Osteocyte (in vitro differentiated cells): Measurements from ENCODE around the gene KCTD20. TPM values are rescaled to one million over a fixed set of nuclear protein-coding genes. Genes with fewer than 3 reads are reported as not detected.

Source experiments
- DNase-seq: peaks from one replicate; pipeline ENCODE4 v3.0.0; 2021; ENCODE audit warnings: mixed read lengths; ENCODE audit not compliant: unreplicated experiment; ENCODE audit errors: extremely low spot score
- H3K27ac Mint-ChIP-seq: one replicate; pipeline ENCODE4 v1.8.0; 2021; ENCODE audit warnings: mild to moderate bottlenecking, mixed read lengths; ENCODE audit not compliant: unreplicated experiment
- H3K27me3 Mint-ChIP-seq: one replicate; pipeline ENCODE4 v1.8.0; 2021; ENCODE audit warnings: mixed read lengths; ENCODE audit not compliant: unreplicated experiment
- H3K36me3 Mint-ChIP-seq: one replicate; pipeline ENCODE4 v1.8.0; 2021; ENCODE audit warnings: mixed read lengths; ENCODE audit not compliant: unreplicated experiment
- H3K4me1 Mint-ChIP-seq: one replicate; pipeline ENCODE4 v1.8.0; 2021; ENCODE audit warnings: mixed read lengths; ENCODE audit not compliant: unreplicated experiment
- H3K4me3 Mint-ChIP-seq: one replicate; pipeline ENCODE4 v1.8.0; 2021; ENCODE audit warnings: mild to moderate bottlenecking, moderate library complexity, mixed read lengths; ENCODE audit not compliant: unreplicated experiment
- H3K9me3 Mint-ChIP-seq: one replicate; pipeline ENCODE4 v1.8.0; 2021; ENCODE audit warnings: mixed read lengths; ENCODE audit not compliant: unreplicated experiment
- total RNA-seq: library from RNA; stranded (reverse); gene quantifications from 2 replicates; pipeline ENCODE4 v1.2.1, GENCODE V29; 2021
- TF ChIP-seq, protein P1 (sequence below): fragments of 200-600 bp; sonication (generic); IDR thresholded peaks from 2 replicates; pipeline ENCODE4 v1.5.0; 2021; ENCODE audit warnings: antibody characterized with exemption, mild to moderate bottlenecking, moderate library complexity

Gene KCTD20
- total RNA-seq, 1 donor from 2014 or later: 76.3 TPM

DNA sequence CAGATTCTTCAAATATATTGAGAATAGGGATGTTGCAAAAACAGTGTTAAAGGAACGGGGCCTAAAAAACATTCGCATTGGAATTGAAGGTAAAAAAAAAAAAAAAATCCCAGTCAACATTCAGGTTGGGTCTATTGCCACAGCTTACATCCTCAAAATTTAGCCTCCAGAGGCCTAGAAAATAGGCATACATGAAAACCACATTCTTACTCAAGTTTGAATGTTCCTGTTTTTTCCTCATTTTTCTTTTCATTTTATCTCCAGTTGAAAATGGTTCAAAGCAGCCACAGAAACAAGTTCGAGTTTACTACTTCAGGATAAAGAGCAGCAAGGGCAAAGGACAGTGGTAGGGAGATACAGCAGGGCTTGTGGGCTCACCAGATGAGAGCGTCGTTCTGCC is 41.9 kb downstream of the KCTD20 start:
- DNase-seq: no peak
- no peaks in the 10 kb centered on the region for H3K9me3 Mint-ChIP-seq
- peaks cover 47% of the 10 kb centered on the region for H3K36me3 Mint-ChIP-seq
- no peaks in the 10 kb centered on the region for H3K27me3 Mint-ChIP-seq
- peaks cover 9% of the 10 kb centered on the region for H3K4me1 Mint-ChIP-seq
- H3K4me3 Mint-ChIP-seq: no peak overlapping the region
- no peak overlapping the region for H3K27ac Mint-ChIP-seq
- TF ChIP-seq, protein P1, sequence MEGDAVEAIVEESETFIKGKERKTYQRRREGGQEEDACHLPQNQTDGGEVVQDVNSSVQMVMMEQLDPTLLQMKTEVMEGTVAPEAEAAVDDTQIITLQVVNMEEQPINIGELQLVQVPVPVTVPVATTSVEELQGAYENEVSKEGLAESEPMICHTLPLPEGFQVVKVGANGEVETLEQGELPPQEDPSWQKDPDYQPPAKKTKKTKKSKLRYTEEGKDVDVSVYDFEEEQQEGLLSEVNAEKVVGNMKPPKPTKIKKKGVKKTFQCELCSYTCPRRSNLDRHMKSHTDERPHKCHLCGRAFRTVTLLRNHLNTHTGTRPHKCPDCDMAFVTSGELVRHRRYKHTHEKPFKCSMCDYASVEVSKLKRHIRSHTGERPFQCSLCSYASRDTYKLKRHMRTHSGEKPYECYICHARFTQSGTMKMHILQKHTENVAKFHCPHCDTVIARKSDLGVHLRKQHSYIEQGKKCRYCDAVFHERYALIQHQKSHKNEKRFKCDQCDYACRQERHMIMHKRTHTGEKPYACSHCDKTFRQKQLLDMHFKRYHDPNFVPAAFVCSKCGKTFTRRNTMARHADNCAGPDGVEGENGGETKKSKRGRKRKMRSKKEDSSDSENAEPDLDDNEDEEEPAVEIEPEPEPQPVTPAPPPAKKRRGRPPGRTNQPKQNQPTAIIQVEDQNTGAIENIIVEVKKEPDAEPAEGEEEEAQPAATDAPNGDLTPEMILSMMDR: no peak

- no peak for DNase-seq
- H3K27ac Mint-ChIP-seq: no peak overlapping the region
- peaks cover 46% of the 10 kb centered on the region for H3K36me3 Mint-ChIP-seq
These were observed 44.9 kb downstream of the KCTD20 start for GRCh38 chr6:36487698-36488097.

GRCh38 chr6:36488221-36488620 is 45.4 kb downstream of the KCTD20 start:
- peaks cover 46% of the 10 kb centered on the region for H3K36me3 Mint-ChIP-seq
- no peak overlapping the region for H3K4me3 Mint-ChIP-seq
- TF ChIP-seq, protein P1: no peak
- no peak overlapping the region for H3K27ac Mint-ChIP-seq
- no peaks in the 10 kb centered on the region for H3K27me3 Mint-ChIP-seq
- no peaks in the 10 kb centered on the region for H3K9me3 Mint-ChIP-seq
- DNase-seq: no peak
- peaks cover 15% of the 10 kb centered on the region for H3K4me1 Mint-ChIP-seq

More at GRCh38 chr6:36487698-36488097, 44.9 kb downstream of the KCTD20 start:
- TF ChIP-seq, protein P1: no peak
- Mint-ChIP-seq H3K4me1 (peaks cover 15% of the 10 kb centered on the region), H3K4me3 (no peak overlapping the region), H3K9me3 (no peaks in the 10 kb centered on the region), H3K27me3 (no peaks in the 10 kb centered on the region)

- peaks cover 49% of the 10 kb centered on the region for H3K36me3 Mint-ChIP-seq
- peak overlapping the region; percentile 18 for H3K27ac Mint-ChIP-seq
- no peak overlapping the region for H3K4me3 Mint-ChIP-seq
- no peak for DNase-seq
- peaks cover 15% of the 10 kb centered on the region for H3K4me1 Mint-ChIP-seq
- no peaks in the 10 kb centered on the region for H3K27me3 Mint-ChIP-seq
- TF ChIP-seq, protein P1: no peak
- H3K9me3 Mint-ChIP-seq: no peaks in the 10 kb centered on the region
These were observed 46.6 kb downstream of the KCTD20 start for GRCh38 chr6:36489426-36489825.

DNA sequence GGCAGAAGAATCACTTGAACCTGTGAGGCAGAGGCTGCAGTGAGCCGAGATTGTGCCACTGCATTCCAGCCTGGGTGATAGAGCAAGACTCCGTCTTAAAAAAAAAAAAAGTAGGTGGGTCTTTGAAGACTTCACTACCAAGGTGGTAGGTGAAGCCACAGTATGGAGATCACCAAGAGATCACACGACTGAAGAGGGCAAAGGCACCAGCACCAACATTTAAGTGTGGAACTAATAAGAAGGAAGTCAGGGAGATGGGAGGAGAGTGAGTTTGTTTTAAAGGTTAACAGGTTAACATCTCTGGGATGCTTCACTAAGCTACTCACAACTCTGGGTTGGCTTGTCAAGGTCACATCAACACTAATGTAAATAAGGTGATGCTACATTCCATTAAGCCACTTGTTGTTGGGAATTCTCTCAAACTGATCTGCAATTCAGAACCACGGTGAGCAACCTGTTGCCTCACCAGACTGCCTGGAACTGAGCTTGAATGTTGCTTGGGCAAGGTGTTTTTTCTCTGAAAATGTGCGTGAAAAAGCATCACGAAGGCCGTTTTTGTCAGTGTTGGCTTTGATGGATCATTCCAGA is 48.7 kb downstream of the KCTD20 start:
- peaks cover 52% of the 10 kb centered on the region for H3K36me3 Mint-ChIP-seq
- H3K4me3 Mint-ChIP-seq: no peak overlapping the region
- no peak for DNase-seq
- H3K27me3 Mint-ChIP-seq: no peaks in the 10 kb centered on the region
- no peaks in the 10 kb centered on the region for H3K9me3 Mint-ChIP-seq
- TF ChIP-seq, protein P1: no peak
- H3K27ac Mint-ChIP-seq: peak overlapping the region; percentile 27
- H3K4me1 Mint-ChIP-seq: peaks cover 18% of the 10 kb centered on the region
